T-cell (primary cell): Measurements from ENCODE around the gene THBS2. TPM values are rescaled to one million over a fixed set of nuclear protein-coding genes. Genes with fewer than 3 reads are reported as not detected.
"Not testable (repeated sequence)": the region's sequence is repeated elsewhere in the genome, so short reads cannot be mapped to it uniquely, and the experiment has no call there.

Experiments used
- ATAC-seq, 4 experiments: fragments of 200-7000 bp in 3 of 4; fragments of 150-1000 bp in 1 of 4; cut with Tn5 transposase; replicated peaks in 1 of 4; 1 replicate in 3 of 4; 2 replicates in 1 of 4; pipeline ENCODE4 v1.10.0; 2021; ENCODE audit warnings: moderate library complexity in 3 of 4, mild to moderate bottlenecking in 2 of 4, moderate number of reproducible peaks in 1 of 4
- CTCF ChIA-PET, 2 donors: fragments of 300-600 bp; sonication (Branson Sonifier 250); formaldehyde crosslinking; loops; one replicate each; lab custom pipeline; 2022; ENCODE audit warnings: antibody characterized with exemption in 2 of 2; lab: Charles Lee
- POLR2A ChIA-PET, 2 donors: fragments of 300-600 bp; sonication (Branson Sonifier 250); formaldehyde crosslinking; loops; one replicate each; lab custom pipeline; 2022; ENCODE audit warnings: antibody characterized with exemption in 2 of 2; lab: Charles Lee
- DNase-seq, 35 experiments: peaks; one replicate each; pipeline versions ENCODE4 v3.0.0 to v3.0.0-alpha.2; 2013 to 2023
- H3K27ac ChIP-seq: one replicate; pipeline ENCODE4 v1.5.1; 2013; ENCODE audit warnings: low read length
- H3K27me3 ChIP-seq, 2 experiments: replicated peaks in 1 of 2; 1 replicate in 1 of 2; 2 replicates in 1 of 2; pipeline versions ENCODE4 v1.6.1 to v1.7.0; 2013; ENCODE audit warnings: low read length in 1 of 2, mixed read lengths in 1 of 2; ENCODE audit not compliant: control insufficient read depth in 2 of 2, insufficient read depth in 2 of 2; ENCODE audit errors: extremely low read depth in 1 of 2
- H3K36me3 ChIP-seq, 2 donors: 1 replicate in 1 of 2; 2 replicates in 1 of 2; pipeline versions ENCODE4 v1.6.1 to v1.7.0; 2013; ENCODE audit warnings: low read length in 1 of 2; ENCODE audit not compliant: control insufficient read depth in 2 of 2, insufficient read depth in 1 of 2; ENCODE audit errors: extremely low read depth in 1 of 2
- H3K4me1 ChIP-seq, 2 experiments: 1 replicate in 1 of 2; 2 replicates in 1 of 2; pipeline versions ENCODE4 v1.6.1 to v1.7.0; 2013; ENCODE audit warnings: low read length in 2 of 2, mixed read lengths in 1 of 2; ENCODE audit not compliant: insufficient read depth in 2 of 2, control insufficient read depth in 1 of 2; ENCODE audit errors: extremely low read depth in 1 of 2
- H3K4me3 ChIP-seq, 2 donors: 1 replicate in 1 of 2; 2 replicates in 1 of 2; pipeline versions ENCODE4 v1.5.1 to v1.7.0; 2013; ENCODE audit warnings: mild to moderate bottlenecking in 2 of 2, low read length in 1 of 2, moderate library complexity in 1 of 2; ENCODE audit not compliant: control insufficient read depth in 1 of 2; ENCODE audit errors: extremely low read depth in 1 of 2
- H3K9me3 ChIP-seq: 2 replicates; pipeline ENCODE4 v1.7.0; 2013
- H3K27ac Mint-ChIP-seq, 2 donors: one replicate each; pipeline ENCODE4 v1.8.0; 2020 to 2021; ENCODE audit warnings: mild to moderate bottlenecking in 2 of 2, mixed read lengths in 2 of 2
- H3K27me3 Mint-ChIP-seq, 2 donors: one replicate each; pipeline ENCODE4 v1.8.0; 2021 to 2022; ENCODE audit warnings: mixed read lengths in 2 of 2
- H3K36me3 Mint-ChIP-seq: one replicate; pipeline ENCODE4 v1.8.0; 2021; ENCODE audit warnings: mixed read lengths
- H3K4me1 Mint-ChIP-seq, 3 donors: one replicate each; pipeline ENCODE4 v1.8.0; 2020 to 2022; ENCODE audit warnings: mixed read lengths in 3 of 3, mild to moderate bottlenecking in 1 of 3
- H3K4me3 Mint-ChIP-seq, 3 donors: one replicate each; pipeline ENCODE4 v1.8.0; 2020 to 2022; ENCODE audit warnings: mild to moderate bottlenecking in 3 of 3, mixed read lengths in 3 of 3, moderate library complexity in 3 of 3
- H3K9me3 Mint-ChIP-seq, 3 donors: one replicate each; pipeline ENCODE4 v1.8.0; 2020 to 2022; ENCODE audit warnings: mixed read lengths in 3 of 3
- whole genome bisulfite sequencing: methylation state at CpG from one replicate; pipeline ENCODE4 v1.1.5; 2013; ENCODE audit warnings: missing lambda C conversion rate; ENCODE audit not compliant: insufficient coverage; 5-methylcytosine and 5-hydroxymethylcytosine counted together
- total RNA-seq, 35 experiments: library from RNA in 6 of 35; stranded (reverse) in 6 of 35; fragments of 120-200 nt in 1 of 35; gene quantifications; one replicate each; pipeline versions ENCODE4 v1.2.1 to v1.2.4 and lab custom pipeline; 2013 to 2026

The THBS2 gene
- total RNA-seq, 5 donors from 2014 or later (not counting 1 experiment from before 2014, with no cell fraction given) = 0.09 to 0.39 (median 0.12) TPM; not detected in 2

- WGBS = 82% methylated on average over 4 of the region's 12 CpGs
- Mint-ChIP-seq H3K27ac (peak overlapping the region; percentile 3 to 23), H3K9me3 (peaks cover 0 to 27% (median 6%) of the 10 kb centered on the region in 3 donors), H3K4me3 (peak overlapping the region in 1 of 3 donors; percentile 21), H3K27me3 (no peaks in the 10 kb centered on the region), H3K36me3 (no peaks in the 10 kb centered on the region), H3K4me1 (peaks cover 7 to 21% (median 15%) of the 10 kb centered on the region in 3 donors)
- H3K4me3 ChIP-seq = no peak overlapping the region
- no peaks in the 10 kb centered on the region for H3K9me3 ChIP-seq
- no peak overlapping the region for H3K27ac ChIP-seq
- ChIA-PET CTCF (interaction anchor here in 1 of 2 donors (0.8 kb wide), 1 partner anchor 261 kb away, joined by 17 read pairs; no protein-coding TSS in a partner anchor), POLR2A (no interaction called here)
- H3K4me1 ChIP-seq = peaks cover 5 to 8% of the 10 kb centered on the region in 2 experiments
- H3K27me3 ChIP-seq = no peaks in the 10 kb centered on the region
- ATAC-seq (no peak), DNase-seq (no peak)
- no peaks in the 10 kb centered on the region for H3K36me3 ChIP-seq
Measured at GRCh38 chr6:169215201-169215681, 38.4 kb downstream of the THBS2 start.

DNA sequence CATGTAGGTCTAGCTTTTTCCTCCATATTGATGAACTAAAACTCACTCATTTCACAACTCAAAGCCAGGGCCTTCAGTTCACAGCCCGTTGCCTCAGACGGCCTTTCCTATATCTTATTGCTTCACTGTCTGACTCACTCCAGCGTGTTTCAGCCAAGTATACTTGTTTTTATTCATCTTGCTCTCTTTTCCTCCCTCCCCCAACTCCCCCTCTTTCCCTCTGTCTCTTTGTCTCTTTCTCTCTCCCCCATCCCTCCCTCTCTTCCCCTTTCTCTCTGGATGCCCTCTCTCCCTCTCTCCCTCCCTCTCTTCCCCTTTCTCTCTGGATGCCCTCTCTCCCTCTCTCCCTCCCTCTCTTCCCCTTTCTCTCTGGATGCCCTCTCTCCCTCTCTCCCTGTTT, 38.9 kb downstream of the THBS2 start:
- H3K27me3 Mint-ChIP-seq, DNase-seq, H3K4me3 ChIP-seq, H3K36me3 ChIP-seq, H3K27ac ChIP-seq, ATAC-seq, H3K4me1 ChIP-seq, POLR2A ChIA-PET, H3K9me3 ChIP-seq, H3K27me3 ChIP-seq, H3K36me3 Mint-ChIP-seq: not testable (repeated sequence)
- CTCF ChIA-PET = interaction anchor here in 1 of 2 donors (0.8 kb wide), 1 partner anchor 261 kb away, joined by 17 read pairs; no protein-coding TSS in a partner anchor
- Mint-ChIP-seq H3K4me3 (peak overlapping the region in 1 of 3 donors; percentile 21), H3K4me1 (peaks cover 7 to 21% (median 15%) of the 10 kb centered on the region in 3 donors), H3K27ac (peak overlapping the region in 1 of 2 donors; percentile 57), H3K9me3 (peaks cover 0 to 27% (median 6%) of the 10 kb centered on the region in 3 donors)
- WGBS = 51% methylated on average over 3 of the region's 3 CpGs

DNA sequence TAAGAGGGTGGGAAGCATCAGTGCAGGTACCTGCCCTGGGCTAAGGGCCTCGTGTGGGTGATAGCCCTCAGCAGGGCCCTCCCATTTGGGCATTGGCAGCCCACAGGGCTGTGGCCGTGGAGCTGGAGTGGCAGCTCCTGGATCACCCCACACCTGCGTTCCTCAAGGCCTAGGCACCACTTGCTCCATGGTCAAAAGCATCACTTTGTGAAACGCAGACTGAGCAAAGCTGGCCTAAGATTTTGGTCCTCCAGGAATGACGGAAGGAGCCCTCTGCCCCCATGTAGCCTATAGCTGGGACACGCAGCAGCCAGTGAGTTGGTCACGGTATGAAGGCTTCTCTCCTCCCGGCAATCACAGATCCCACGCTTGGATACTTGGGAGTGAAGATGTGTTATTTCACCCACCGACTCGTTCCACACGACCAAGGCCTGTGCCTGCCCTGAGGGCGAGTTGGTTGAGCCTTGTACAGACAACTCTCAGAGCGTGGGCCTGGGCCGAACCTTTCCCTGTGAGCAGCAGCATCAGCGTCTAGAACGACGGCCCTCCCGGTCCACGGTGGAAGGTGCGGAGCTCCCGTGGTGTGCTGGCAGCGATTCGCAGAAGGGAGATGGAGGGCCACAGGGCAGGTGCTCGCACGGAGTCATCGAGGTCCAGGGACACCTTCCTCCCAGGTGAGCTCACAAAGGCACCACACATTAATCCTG, 39.7 kb downstream of the THBS2 start:
- ATAC-seq = no peak
- no peaks in the 10 kb centered on the region for H3K9me3 ChIP-seq
- H3K27ac Mint-ChIP-seq = peak overlapping the region; percentile 17 to 36
- over 99% methylated on average over 24 of the region's 27 CpGs for WGBS
- ChIA-PET POLR2A (interaction anchor here in 1 of 2 donors (0.7 kb wide), 1 partner anchor 509 kb away, joined by 4 read pairs; no protein-coding TSS in a partner anchor), CTCF (interaction anchor here in 1 of 2 donors (1.0 kb wide), 1 partner anchor 508 kb away, joined by 4 read pairs; no protein-coding TSS in a partner anchor)
- H3K27me3 ChIP-seq = no peaks in the 10 kb centered on the region
- H3K9me3 Mint-ChIP-seq = peaks cover 0 to 26% (median 6%) of the 10 kb centered on the region in 3 donors
- H3K4me1 Mint-ChIP-seq = peaks cover 7 to 21% (median 15%) of the 10 kb centered on the region in 3 donors
- peaks cover 5 to 8% of the 10 kb centered on the region in 2 experiments for H3K4me1 ChIP-seq
- peak overlapping the region; percentile 58 for H3K27ac ChIP-seq
- H3K36me3 ChIP-seq = no peaks in the 10 kb centered on the region
- peak overlapping the region in 1 of 3 donors; percentile 14 for H3K4me3 Mint-ChIP-seq
- peak in 2 of 35 experiments; percentile 10 to 16 for DNase-seq
- no peak overlapping the region for H3K4me3 ChIP-seq
- no peaks in the 10 kb centered on the region for H3K27me3 Mint-ChIP-seq
- no peaks in the 10 kb centered on the region for H3K36me3 Mint-ChIP-seq

- Histone ChIP-seq H3K9me3 (no peaks in the 10 kb centered on the region), H3K27ac (peak overlapping the region; percentile 58), H3K4me1 (peaks cover 5 to 8% of the 10 kb centered on the region in 2 experiments), H3K4me3 (peak overlapping the region in 1 of 2 donors; percentile 34), H3K27me3 (no peaks in the 10 kb centered on the region), H3K36me3 (no peaks in the 10 kb centered on the region)
- no peaks in the 10 kb centered on the region for H3K27me3 Mint-ChIP-seq
- H3K36me3 Mint-ChIP-seq = no peaks in the 10 kb centered on the region
- ChIA-PET CTCF (interaction anchor here (0.7 to 1.0 kb wide), 3 partner anchors 256 to 509 kb away, joined by 4 to 7 read pairs (median 5); no protein-coding TSS in a partner anchor), POLR2A (interaction anchor here in 1 of 2 donors (0.6 to 0.7 kb wide), 2 partner anchors 510 to 1074 kb away, joined by 4 read pairs; no protein-coding TSS in a partner anchor)
- peak overlapping the region; percentile 79 to 80 for H3K27ac Mint-ChIP-seq
- WGBS = 47% methylated on average over 40 of the region's 56 CpGs
- DNase-seq = peak; percentile 75 to 94 (median 86)
- H3K4me1 Mint-ChIP-seq = peaks cover 7 to 23% (median 17%) of the 10 kb centered on the region in 3 donors
- peak; percentile 97 to 99 (median 98) for ATAC-seq
- H3K9me3 Mint-ChIP-seq = peaks cover 0 to 25% (median 10%) of the 10 kb centered on the region in 3 donors
- peak overlapping the region; percentile 64 to 66 (median 65) for H3K4me3 Mint-ChIP-seq
Measured at GRCh38 chr6:169212897-169213813, 40.5 kb downstream of the THBS2 start.

- Histone ChIP-seq H3K36me3 (no peaks in the 10 kb centered on the region), H3K9me3 (no peaks in the 10 kb centered on the region), H3K27me3 (no peaks in the 10 kb centered on the region), H3K4me3 (peak overlapping the region in 1 of 2 donors; percentile 12), H3K4me1 (peaks cover 5 to 8% of the 10 kb centered on the region in 2 experiments), H3K27ac (peak overlapping the region; percentile 29)
- peaks cover 10 to 29% (median 22%) of the 10 kb centered on the region in 3 donors for H3K4me1 Mint-ChIP-seq
- H3K9me3 Mint-ChIP-seq = peaks cover 2 to 21% (median 18%) of the 10 kb centered on the region in 3 donors
- no peaks in the 10 kb centered on the region for H3K27me3 Mint-ChIP-seq
- no peak for ATAC-seq
- ChIA-PET CTCF (interaction anchor here in 1 of 2 donors (0.7 to 1.0 kb wide), 2 partner anchors 255 to 442 kb away, joined by 5 to 7 read pairs; no protein-coding TSS in a partner anchor), POLR2A (no interaction called here)
- peak overlapping the region in 1 of 3 donors; percentile 64 for H3K4me3 Mint-ChIP-seq
- peak overlapping the region; percentile 68 to 73 for H3K27ac Mint-ChIP-seq
- H3K36me3 Mint-ChIP-seq = no peaks in the 10 kb centered on the region
- WGBS = no CpG with 5 or more reads among the region's 5 CpGs
- peak in 1 of 35 experiments; percentile 21 for DNase-seq
Measured at GRCh38 chr6:169212436-169212835, 41.2 kb downstream of the THBS2 start.
